NT2/D1 (cell line): ENCODE data around the gene GPR150.

ENCODE experiments used
- SUZ12 ChIP-seq: IDR thresholded peaks from 2 replicates; pipeline ENCODE4 v1.6.1; 2011; ENCODE audit not compliant: insufficient read length, insufficient read depth; ENCODE audit errors: extremely low read depth
- YY1 ChIP-seq: IDR thresholded peaks from 2 replicates; pipeline ENCODE4 v1.6.1; 2011; ENCODE audit not compliant: insufficient read length, insufficient read depth
- ZNF274 ChIP-seq: IDR thresholded peaks from 2 replicates; pipeline ENCODE4 v1.6.1; 2011; ENCODE audit warnings: mild to moderate bottlenecking, low read depth, low read length

- TF ChIP-seq ZNF274: no peak
- TF ChIP-seq SUZ12: no peak
- TF ChIP-seq YY1: no peak
These were observed 48.3 kb downstream of the GPR150 start for GRCh38 chr5:95668216-95668615.
